Regular cardiac myocyte (primary cell): ENCODE results near the gene TXK. TPM values are rescaled to one million over a fixed set of nuclear protein-coding genes. Genes with fewer than 3 reads are reported as not detected.

Source experiments
- total RNA-seq: library from RNA; depleted of rRNA; stranded (reverse); fragments of >200 nt; gene quantifications from 2 replicates; pipeline ENCODE4 v1.2.3, GENCODE V29; 2014

Gene TXK
- total RNA-seq, result 0.19 TPM in 1 of 2 replicates, not detected in the other

DNA sequence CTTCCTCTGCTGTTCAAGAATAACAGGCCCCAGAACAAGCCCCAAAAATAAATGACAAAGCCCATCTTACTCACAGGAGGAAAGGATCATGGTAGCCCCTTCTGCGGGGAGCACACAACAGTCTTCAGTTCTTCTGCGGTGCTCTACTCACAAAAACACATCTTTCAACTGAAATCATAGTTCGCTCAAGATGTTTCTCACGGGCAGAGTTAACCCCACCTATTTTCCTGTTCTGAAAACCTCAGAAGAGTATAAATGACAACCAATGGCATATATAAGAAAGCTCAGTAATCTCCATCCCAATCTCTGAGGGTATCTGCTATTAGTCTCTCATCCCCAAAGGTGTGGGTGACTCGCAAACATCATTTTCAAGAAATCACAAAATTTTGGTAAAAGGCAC, at the start of gene TXK:
Gene TXK, minus strand, starts transcription at position 170 of the 400 bp plus-strand sequence. Its CDS starts 80 bp downstream, at position 90.

Other genes with a start within 250 kb of the TXK start
- gene NFXL1, start 219.7 kb downstream of the TXK start, total RNA-seq, result 6.5 and 10.5 TPM in 2 replicates
- gene CNGA1, start 117.6 kb downstream of the TXK start, total RNA-seq, result 0.38 and 0.56 TPM in 2 replicates
- gene NIPAL1, start 117.5 kb downstream of the TXK start, total RNA-seq, result 1.4 and 2.9 TPM in 2 replicates
- gene TEC, start 135.6 kb upstream of the TXK start, total RNA-seq, result 0.19 and 1.1 TPM in 2 replicates
- gene SLAIN2, start 207.3 kb upstream of the TXK start, total RNA-seq, result 39.2 and 51.4 TPM in 2 replicates